ENCODE data around the gene DMC1.

Gene DMC1

GRCh38 chr22:38566726-38567504, 3.1 kb downstream of the DMC1 start:
- no peak for DNase-seq

- DNase-seq = no peak
Measured at GRCh38 chr22:38565441-38565840, 4.5 kb downstream of the DMC1 start.

GRCh38 chr22:38564669-38565068, 5.3 kb downstream of the DMC1 start:
- DNase-seq = no peak

- no peak for DNase-seq
Measured at GRCh38 chr22:38554281-38554680, 15.7 kb downstream of the DMC1 start.

GRCh38 chr22:38549101-38549894, 20.7 kb downstream of the DMC1 start:
- DNase-seq = no peak

- DNase-seq = no peak
Measured at GRCh38 chr22:38540701-38541100, 29.3 kb downstream of the DMC1 start.

GRCh38 chr22:38531251-38531938, 38.6 kb downstream of the DMC1 start:
- no peak for DNase-seq

- DNase-seq = no peak
Measured at GRCh38 chr22:38524429-38524828, 45.6 kb downstream of the DMC1 start.

- no peak for DNase-seq
Measured at GRCh38 chr22:38523479-38523878, 46.5 kb downstream of the DMC1 start.

GRCh38 chr22:38523029-38523428, 47.0 kb downstream of the DMC1 start:
- DNase-seq = no peak

- DNase-seq = no peak
Measured at GRCh38 chr22:38519453-38520250, 50.3 kb downstream of the DMC1 start.

- no peak for DNase-seq
Measured at GRCh38 chr22:38518620-38519019, 51.4 kb downstream of the DMC1 start.

GRCh38 chr22:38513063-38513462, 56.9 kb downstream of the DMC1 start:
- peak in 1 of 4 experiments; percentile 34 for DNase-seq

GRCh38 chr22:38510416-38510970, 59.5 kb downstream of the DMC1 start:
- no peak for DNase-seq

GRCh38 chr22:38506118-38506962, 63.6 kb downstream of the DMC1 start, which contains the start of gene DDX17:
DDX17 (minus strand) TSS chr22:38506311.
- DNase-seq = peak; percentile 89 to 96 (median 92)

GRCh38 chr22:38505541-38506117, 64.4 kb downstream of the DMC1 start:
- DNase-seq = peak; percentile 44 to 66 (median 62)

- peak in 2 of 4 experiments; percentile 7 to 39 for DNase-seq
Measured at GRCh38 chr22:38504731-38505540, 65.0 kb downstream of the DMC1 start.

GRCh38 chr22:38503021-38503420, 67.0 kb downstream of the DMC1 start:
- no peak for DNase-seq

- DNase-seq = no peak
Measured at GRCh38 chr22:38501797-38502672, 67.9 kb downstream of the DMC1 start.

Measured in activated naive CD4-positive, alpha-beta T cell (primary cell).